Measurements from ENCODE around the gene MESD. TPM values are rescaled to one million over a fixed set of nuclear protein-coding genes. Genes with fewer than 3 reads are reported as not detected.

Gene MESD
- total RNA-seq, 2 donors from 2014 or later = 31.7 to 35.8 TPM

- no peak overlapping the region for H3K4me3 ChIP-seq (ENCODE audit: low read length)
- DNase-seq = no peak
- H3K27ac ChIP-seq (ENCODE audit: low read depth, low read length) = no peak overlapping the region
- Mint-ChIP-seq H3K4me3 (no peak overlapping the region), H3K4me1 (peaks cover 4% of the 10 kb centered on the region), H3K36me3 (ENCODE audit: low read depth) (peaks cover 14% of the 10 kb centered on the region), H3K27me3 (ENCODE audit: insufficient read depth) (peaks cover under 1% of the 10 kb centered on the region), H3K27ac (no peak overlapping the region), H3K9me3 (no peaks in the 10 kb centered on the region)
- no peaks in the 10 kb centered on the region for H3K4me1 ChIP-seq (ENCODE audit: control insufficient read depth, insufficient read depth, low read length)
- 91% methylated on average over 1 of the region's 2 CpGs; no CpG with 5 or more reads in 1 of the 2 experiments for WGBS, 2 experiments (ENCODE audit: insufficient coverage in 1 of 2, insufficient read length in 1 of 2)
- no peak for TF ChIP-seq CTCF (conservative IDR thresholded peaks at IDR 0.05)
- peaks cover 6% of the 10 kb centered on the region for H3K36me3 ChIP-seq (ENCODE audit: control insufficient read depth, insufficient read depth, low read length)
- no peaks in the 10 kb centered on the region for H3K27me3 ChIP-seq (ENCODE audit: control insufficient read depth, insufficient read depth, low read length, poor library complexity, severe bottlenecking)
- no peaks in the 10 kb centered on the region for H3K9me3 ChIP-seq (ENCODE audit: control insufficient read depth, low read length)
- H3K9ac ChIP-seq (ENCODE audit: extremely low read depth, low read length, poor library complexity, severe bottlenecking) = no peak overlapping the region
These were observed 18.7 kb upstream of the MESD start for GRCh38 chr15:81008312-81008711.

- no peaks in the 10 kb centered on the region for H3K9me3 ChIP-seq (ENCODE audit: control insufficient read depth, low read length)
These were observed 17.9 kb upstream of the MESD start for GRCh38 chr15:81007428-81008064.

GRCh38 chr15:81006124-81006523, 16.5 kb upstream of the MESD start:
- peaks cover 16% of the 10 kb centered on the region for H3K36me3 Mint-ChIP-seq (ENCODE audit: low read depth)
- no peak overlapping the region for H3K4me3 Mint-ChIP-seq
- Histone ChIP-seq H3K4me3 (ENCODE audit: low read length) (no peak overlapping the region), H3K9me3 (ENCODE audit: control insufficient read depth, low read length) (no peaks in the 10 kb centered on the region), H3K27ac (ENCODE audit: low read depth, low read length) (no peak overlapping the region), H3K36me3 (ENCODE audit: control insufficient read depth, insufficient read depth, low read length) (peaks cover 6% of the 10 kb centered on the region), H3K27me3 (ENCODE audit: control insufficient read depth, insufficient read depth, low read length, poor library complexity, severe bottlenecking) (no peaks in the 10 kb centered on the region), H3K9ac (ENCODE audit: extremely low read depth, low read length, poor library complexity, severe bottlenecking) (no peak overlapping the region), H3K4me1 (ENCODE audit: control insufficient read depth, insufficient read depth, low read length) (no peaks in the 10 kb centered on the region)
- H3K27ac Mint-ChIP-seq = no peak overlapping the region
- peaks cover 4% of the 10 kb centered on the region for H3K4me1 Mint-ChIP-seq
- no CpG with 5 or more reads among the region's 1 CpG for whole genome bisulfite sequencing, 2 experiments (ENCODE audit: insufficient coverage in 1 of 2, insufficient read length in 1 of 2)
- no peak for DNase-seq
- H3K27me3 Mint-ChIP-seq (ENCODE audit: insufficient read depth) = peaks cover 3% of the 10 kb centered on the region
- no peaks in the 10 kb centered on the region for H3K9me3 Mint-ChIP-seq
- no peak for TF ChIP-seq CTCF (conservative IDR thresholded peaks at IDR 0.05)

More at GRCh38 chr15:81007428-81008064, 17.9 kb upstream of the MESD start:
- peaks cover 1% of the 10 kb centered on the region for H3K27me3 Mint-ChIP-seq (ENCODE audit: insufficient read depth)
- no peaks in the 10 kb centered on the region for H3K4me1 ChIP-seq (ENCODE audit: control insufficient read depth, insufficient read depth, low read length)
- no peak overlapping the region for H3K27ac ChIP-seq (ENCODE audit: low read depth, low read length)
- no peak overlapping the region for H3K4me3 ChIP-seq (ENCODE audit: low read length)
- H3K36me3 Mint-ChIP-seq (ENCODE audit: low read depth) = peaks cover 16% of the 10 kb centered on the region
- no peak for TF ChIP-seq CTCF (conservative IDR thresholded peaks at IDR 0.05)
- WGBS, 2 experiments (ENCODE audit: insufficient coverage in 1 of 2, insufficient read length in 1 of 2) = 94 to 100% methylated on average over 2 to 6 of the region's 6 CpGs
- H3K4me1 Mint-ChIP-seq = peaks cover 4% of the 10 kb centered on the region
- no peak overlapping the region for H3K27ac Mint-ChIP-seq
- no peak overlapping the region for H3K9ac ChIP-seq (ENCODE audit: extremely low read depth, low read length, poor library complexity, severe bottlenecking)
- no peak overlapping the region for H3K4me3 Mint-ChIP-seq
- DNase-seq = no peak
- H3K27me3 ChIP-seq (ENCODE audit: control insufficient read depth, insufficient read depth, low read length, poor library complexity, severe bottlenecking) = no peaks in the 10 kb centered on the region
- H3K9me3 Mint-ChIP-seq = no peaks in the 10 kb centered on the region
- peaks cover 6% of the 10 kb centered on the region for H3K36me3 ChIP-seq (ENCODE audit: control insufficient read depth, insufficient read depth, low read length)
